Pancreas (tissue), 10 donors: ENCODE results near the gene TENM4. TPM values are rescaled to one million over a fixed set of nuclear protein-coding genes. Genes with fewer than 3 reads are reported as not detected.

Experiments
- ATAC-seq, 4 donors: fragments of 200-7000 bp; cut with Tn5 transposase; one replicate each; pipeline versions ENCODE4 v1.8.0 to v1.9.1; 2020; ENCODE audit warnings: mild to moderate bottlenecking in 4 of 4, moderate library complexity in 4 of 4
- DNase-seq, 6 donors: peaks; one replicate each; pipeline ENCODE4 v3.0.0-alpha.2; 2020
- FAIRE-seq: peaks from 2 replicates; lab custom pipeline; 2012; peaks lifted over from hg19 to GRCh38; lab: Jason Lieb, UNC
- H3K27ac ChIP-seq, 4 donors: fragments of 200-600 bp; sonication (generic); 1 replicate in 3 of 4; 2 replicates in 1 of 4; pipeline versions ENCODE4 v1.5.0 to v1.8.0; 2020
- H3K27me3 ChIP-seq, 4 donors: fragments of 200-600 bp; one replicate each; pipeline ENCODE4 v1.8.0; 2021
- H3K36me3 ChIP-seq, 3 donors: fragments of 200-600 bp; sonication (generic) in 1 of 3; one replicate each; pipeline versions ENCODE4 v1.5.0 to v1.8.0; 2020 to 2021
- H3K4me1 ChIP-seq, 3 donors: fragments of 200-600 bp; one replicate each; pipeline ENCODE4 v1.8.0; 2021
- H3K4me3 ChIP-seq, 4 donors: fragments of 200-600 bp; sonication (generic) in 2 of 4; one replicate each; pipeline versions ENCODE4 v1.5.0 to v1.8.0; 2020 to 2021
- H3K9me3 ChIP-seq, 4 donors: fragments of 200-600 bp; one replicate each; pipeline ENCODE4 v1.8.0; 2021
- WGBS, 2 donors: extraction: QIAGEN DNeasy Blood & Tissue Kit; methylation state at CpG; one replicate each; pipeline ENCODE4 v1.1.7; 2013; 5-methylcytosine and 5-hydroxymethylcytosine counted together
- intact Hi-C, 3 donors: fragments of 100-400 bp; cut with DNase I; formaldehyde crosslinking; loops; one replicate each; pipeline versions ENCODE4 v1.11.1 to v1.14.2; 2022
- polyA plus RNA-seq, 2 donors: library from polyadenylated mRNA; stranded (reverse); fragments of 200-250 nt; gene quantifications; one replicate each; pipeline ENCODE4 v1.2.3, GENCODE V29; 2013
- total RNA-seq, 6 donors: library from RNA; stranded (reverse); fragmentation: NEBNext Ultra II Directional in 4 of 6; extraction: Animal tissue kit (Norgen Biotek cat#: 25700) in 4 of 6; gene quantifications; one replicate each; pipeline versions ENCODE4 v1.2.1 to v1.2.4, GENCODE V29; 2021 to 2023
- TF ChIP-seq, protein P1 (sequence below), 4 donors: fragments of 200-600 bp; sonication (generic) in 3 of 4; IDR thresholded peaks; one replicate each; pipeline versions ENCODE4 v1.5.0 to v1.8.0; 2021; ENCODE audit warnings: antibody characterized with exemption in 4 of 4
- donor health status: healthy with polysubstance abuse.
- donor health status: DM: no; HTN: no; CAD: no; lungs with moderate emphysema.
- donor health status: DM: no; HTN: no; CAD: no.
- donor health status: control.
- donor health status: control.
- donor health status: Bipolar disorder and iron deficiency.
- donor health status: DM: yes; HTN: yes; CAD: no.
- donor health status: DM: no; HTN: no; CAD: no.
- donor health status: DM: no; HTN: no; CAD: no.
- donor health status: DM: yes; HTN: yes; CAD: no.

The TENM4 gene
- total and polyA plus RNA-seq, 8 donors, result 0.37 to 6.8 (median 1.3) TPM

- peaks cover 0 to under 1% (median 0%) of the 10 kb centered on the region in 3 donors for H3K4me1 ChIP-seq
Measured at GRCh38 chr11:78941226-78941851, 499.5 kb downstream of the TENM4 start.

DNA sequence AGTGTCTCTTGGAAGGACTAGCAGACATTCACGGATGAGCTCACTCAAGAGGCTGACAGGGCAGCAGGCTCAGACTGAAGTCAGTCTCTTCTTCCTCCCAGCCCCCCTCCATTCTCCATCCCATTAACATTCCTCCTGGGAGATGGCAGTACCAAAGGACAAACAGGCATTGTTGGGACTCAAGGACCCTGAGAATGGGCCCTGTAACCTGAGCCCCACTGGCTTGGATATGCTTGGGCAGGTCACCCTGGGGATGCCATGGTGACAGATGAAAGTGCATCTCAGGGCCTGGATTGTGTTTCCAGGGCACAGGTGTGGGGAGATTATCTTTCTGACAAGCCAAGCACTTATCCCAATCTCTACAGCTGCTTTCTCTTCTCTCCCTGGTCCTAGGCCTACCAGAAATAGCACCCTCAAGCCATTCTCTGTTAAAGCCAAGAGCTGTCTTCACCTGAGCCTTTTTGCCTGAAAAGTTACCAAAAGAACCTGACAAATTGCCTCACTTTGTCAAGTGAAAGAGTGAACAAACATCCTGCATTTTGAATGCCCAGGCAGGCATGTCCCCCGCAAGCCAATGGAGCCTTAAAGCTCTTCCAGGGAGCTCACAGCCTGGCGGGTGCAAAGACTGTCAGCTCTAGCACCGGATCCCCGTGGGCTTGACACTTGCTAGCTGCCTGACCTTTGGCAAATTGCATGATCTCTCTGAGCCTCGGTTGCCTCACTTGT, 500.2 kb downstream of the TENM4 start:
- TF ChIP-seq, protein P1, sequence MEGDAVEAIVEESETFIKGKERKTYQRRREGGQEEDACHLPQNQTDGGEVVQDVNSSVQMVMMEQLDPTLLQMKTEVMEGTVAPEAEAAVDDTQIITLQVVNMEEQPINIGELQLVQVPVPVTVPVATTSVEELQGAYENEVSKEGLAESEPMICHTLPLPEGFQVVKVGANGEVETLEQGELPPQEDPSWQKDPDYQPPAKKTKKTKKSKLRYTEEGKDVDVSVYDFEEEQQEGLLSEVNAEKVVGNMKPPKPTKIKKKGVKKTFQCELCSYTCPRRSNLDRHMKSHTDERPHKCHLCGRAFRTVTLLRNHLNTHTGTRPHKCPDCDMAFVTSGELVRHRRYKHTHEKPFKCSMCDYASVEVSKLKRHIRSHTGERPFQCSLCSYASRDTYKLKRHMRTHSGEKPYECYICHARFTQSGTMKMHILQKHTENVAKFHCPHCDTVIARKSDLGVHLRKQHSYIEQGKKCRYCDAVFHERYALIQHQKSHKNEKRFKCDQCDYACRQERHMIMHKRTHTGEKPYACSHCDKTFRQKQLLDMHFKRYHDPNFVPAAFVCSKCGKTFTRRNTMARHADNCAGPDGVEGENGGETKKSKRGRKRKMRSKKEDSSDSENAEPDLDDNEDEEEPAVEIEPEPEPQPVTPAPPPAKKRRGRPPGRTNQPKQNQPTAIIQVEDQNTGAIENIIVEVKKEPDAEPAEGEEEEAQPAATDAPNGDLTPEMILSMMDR (IDR thresholded peaks at IDR 0.05), result no peak
- FAIRE-seq, result no peak
- intact Hi-C loops, result no loop called here
- no peak for DNase-seq
- H3K36me3 ChIP-seq, result no peaks in the 10 kb centered on the region
- H3K4me3 ChIP-seq, result no peak overlapping the region
- H3K27ac ChIP-seq, result no peak overlapping the region
- no peaks in the 10 kb centered on the region for H3K9me3 ChIP-seq
- no peaks in the 10 kb centered on the region for H3K4me1 ChIP-seq
- ATAC-seq, result no peak
- H3K27me3 ChIP-seq, result no peaks in the 10 kb centered on the region
- 70 to 78% methylated on average over 6 of the region's 6 CpGs for WGBS, 2 donors

More at GRCh38 chr11:78941226-78941851, 499.5 kb downstream of the TENM4 start:
- H3K27ac ChIP-seq, result no peak overlapping the region
- FAIRE-seq (no peak), ATAC-seq (peak in 1 of 4 donors; percentile 8), DNase-seq (peak in 3 of 6 donors; percentile 26 to 67 (median 58))
- TF ChIP-seq, protein P1 (IDR thresholded peaks at IDR 0.05), result no peak
- 73 to 74% methylated on average over 10 of the region's 10 CpGs for WGBS, 2 donors
- H3K36me3 ChIP-seq, result no peaks in the 10 kb centered on the region
- no peak overlapping the region for H3K4me3 ChIP-seq
- intact Hi-C loops, result no loop called here
- H3K9me3 ChIP-seq, result no peaks in the 10 kb centered on the region
- H3K27me3 ChIP-seq, result no peaks in the 10 kb centered on the region

- H3K27ac ChIP-seq, result no peak overlapping the region
- WGBS, 2 donors, result 77 to 80% methylated on average over 7 of the region's 7 CpGs
- no peaks in the 10 kb centered on the region for H3K36me3 ChIP-seq
Measured at GRCh38 chr11:78938971-78939370, 501.9 kb downstream of the TENM4 start.

DNA sequence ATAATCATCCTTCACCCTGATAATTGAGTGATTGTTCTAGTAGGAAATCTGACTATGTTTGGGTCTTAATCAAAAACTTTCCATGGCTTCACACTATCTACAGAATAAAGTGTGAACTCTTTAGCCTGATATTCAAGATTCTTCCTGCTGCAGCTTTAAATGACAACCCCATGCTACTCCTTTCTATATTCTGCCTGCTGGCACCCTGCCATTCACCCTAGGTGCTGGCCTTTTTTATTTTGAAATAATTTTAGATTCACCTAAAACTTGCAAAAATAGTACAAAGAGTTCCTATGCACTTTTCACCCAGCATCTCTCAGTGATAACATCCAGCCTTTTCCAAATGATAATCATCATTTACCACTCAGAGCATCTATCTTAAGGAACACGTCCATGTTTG, 502.8 kb downstream of the TENM4 start:
- FAIRE-seq (no peak), DNase-seq (no peak), ATAC-seq (no peak)
- no peak overlapping the region for H3K4me3 ChIP-seq
- H3K4me1 ChIP-seq, result no peaks in the 10 kb centered on the region
- 79 to 88% methylated on average over 1 of the region's 1 CpG for WGBS, 2 donors
- no peaks in the 10 kb centered on the region for H3K27me3 ChIP-seq
- no peak overlapping the region for H3K27ac ChIP-seq
- no peaks in the 10 kb centered on the region for H3K9me3 ChIP-seq
- TF ChIP-seq, protein P1 (IDR thresholded peaks at IDR 0.05), result no peak
- H3K36me3 ChIP-seq, result no peaks in the 10 kb centered on the region
- intact Hi-C loops, result no loop called here

More at GRCh38 chr11:78938971-78939370, 501.9 kb downstream of the TENM4 start:
- Histone ChIP-seq H3K9me3 (no peaks in the 10 kb centered on the region), H3K4me1 (no peaks in the 10 kb centered on the region), H3K4me3 (no peak overlapping the region), H3K27me3 (no peaks in the 10 kb centered on the region)
- no peak for DNase-seq
- no peak for ATAC-seq
- TF ChIP-seq, protein P1 (IDR thresholded peaks at IDR 0.05), result no peak
- no peak for FAIRE-seq
- intact Hi-C loops, result no loop called here
